Lung (tissue), 12 donors: Measurements from ENCODE around the gene DMTF1. TPM values are rescaled to one million over a fixed set of nuclear protein-coding genes. Genes with fewer than 3 reads are reported as not detected.

Source experiments
- ATAC-seq: fragments of 200-7000 bp; cut with Tn5 transposase; one replicate; pipeline ENCODE4 v1.9.1; 2020; ENCODE audit warnings: moderate number of reproducible peaks; ENCODE audit not compliant: insufficient read depth, low FRiP score
- DNase-seq, 3 donors: peaks; one replicate each; pipeline ENCODE4 v3.0.0-alpha.2; 2013 to 2017
- H3K27ac ChIP-seq, 2 donors: one replicate each; pipeline ENCODE4 v1.5.1; 2013; ENCODE audit warnings: mild to moderate bottlenecking in 2 of 2, moderate library complexity in 2 of 2, control low read depth in 1 of 2, inconsistent platforms in 1 of 2, low read depth in 1 of 2, low read length in 1 of 2
- H3K27me3 ChIP-seq, 3 donors: one replicate each; pipeline ENCODE4 v1.5.1; 2013; ENCODE audit warnings: low read length in 2 of 3; ENCODE audit not compliant: control insufficient read depth in 3 of 3, insufficient read depth in 3 of 3
- H3K36me3 ChIP-seq, 4 donors: one replicate each; pipeline ENCODE4 v1.5.1; 2013; ENCODE audit warnings: low read length in 4 of 4, mild to moderate bottlenecking in 1 of 4, moderate library complexity in 1 of 4; ENCODE audit not compliant: control insufficient read depth in 4 of 4, insufficient read depth in 4 of 4
- H3K4me1 ChIP-seq, 5 donors: one replicate each; pipeline ENCODE4 v1.5.1; 2013; ENCODE audit warnings: low read length in 5 of 5, mild to moderate bottlenecking in 2 of 5, moderate library complexity in 1 of 5; ENCODE audit not compliant: control insufficient read depth in 5 of 5, insufficient read depth in 5 of 5
- H3K4me3 ChIP-seq: one replicate; pipeline ENCODE4 v1.5.1; 2013; ENCODE audit warnings: mild to moderate bottlenecking, control low read depth, moderate library complexity
- H3K9ac ChIP-seq, 2 donors: one replicate each; pipeline ENCODE4 v1.5.1; 2013; ENCODE audit warnings: low read length in 2 of 2, control low read depth in 1 of 2; ENCODE audit not compliant: insufficient read depth in 1 of 2
- H3K9me3 ChIP-seq, 4 donors: one replicate each; pipeline ENCODE4 v1.5.1; 2013; ENCODE audit warnings: low read length in 3 of 4, mild to moderate bottlenecking in 1 of 4, moderate library complexity in 1 of 4; ENCODE audit not compliant: control insufficient read depth in 4 of 4, insufficient read depth in 3 of 4
- WGBS, 2 donors: extraction: QIAGEN DNeasy Blood & Tissue Kit; methylation state at CpG; one replicate each; pipeline ENCODE4 v1.1.7; 2013; 5-methylcytosine and 5-hydroxymethylcytosine counted together
- polyA plus RNA-seq, 2 donors: library from polyadenylated mRNA; stranded (reverse); fragments of 200-250 nt; gene quantifications; one replicate each; pipeline ENCODE4 v1.2.1, GENCODE V29; 2013
- total RNA-seq, 2 donors: library from RNA; depleted of rRNA in 1 of 2; stranded (reverse); fragments of >200 nt in 1 of 2; gene quantifications; one replicate each; pipeline ENCODE4 v1.2.1, GENCODE V29; 2014 to 2021
- TF ChIP-seq, protein P1 (sequence below): IDR thresholded peaks from 2 replicates; pipeline ENCODE4 v1.5.1; 2012; ENCODE audit warnings: mild to moderate bottlenecking; ENCODE audit errors: control extremely low read depth, extremely low read depth
- donor health status: control.
- donor health status: control.
- donor health status: Bipolar disorder and iron deficiency.
- donor health status: healthy.
- donor health status: DM: yes; HTN: yes; CAD: no.

The DMTF1 gene
- total and polyA plus RNA-seq, 4 donors = 24.3 to 254 (median 52.7) TPM

DNA sequence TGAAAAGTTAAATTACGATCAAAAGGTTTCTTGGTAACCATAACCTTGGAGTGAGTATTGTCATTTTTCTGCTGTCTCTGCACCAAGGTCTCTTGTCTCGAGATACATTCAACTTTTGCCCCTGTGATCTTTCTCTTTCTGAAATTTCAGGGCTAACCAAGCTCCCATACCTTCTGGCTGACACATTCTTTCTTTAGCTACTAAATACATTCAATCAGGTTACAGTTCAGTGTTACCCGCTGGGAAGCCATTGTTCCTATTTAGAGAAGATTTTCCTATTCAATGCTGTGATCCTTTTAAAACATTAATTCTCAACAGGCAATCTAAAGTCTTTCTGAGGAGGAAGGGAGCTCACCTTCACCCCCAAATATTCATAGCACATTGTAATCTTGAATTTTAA, 22.9 kb upstream of the DMTF1 start:
- peaks cover 0 to 1% (median 0%) of the 10 kb centered on the region in 5 donors for H3K4me1 ChIP-seq
- DNase-seq (no peak), ATAC-seq (no peak)
- no peaks in the 10 kb centered on the region for H3K27me3 ChIP-seq
- TF ChIP-seq, protein P1, sequence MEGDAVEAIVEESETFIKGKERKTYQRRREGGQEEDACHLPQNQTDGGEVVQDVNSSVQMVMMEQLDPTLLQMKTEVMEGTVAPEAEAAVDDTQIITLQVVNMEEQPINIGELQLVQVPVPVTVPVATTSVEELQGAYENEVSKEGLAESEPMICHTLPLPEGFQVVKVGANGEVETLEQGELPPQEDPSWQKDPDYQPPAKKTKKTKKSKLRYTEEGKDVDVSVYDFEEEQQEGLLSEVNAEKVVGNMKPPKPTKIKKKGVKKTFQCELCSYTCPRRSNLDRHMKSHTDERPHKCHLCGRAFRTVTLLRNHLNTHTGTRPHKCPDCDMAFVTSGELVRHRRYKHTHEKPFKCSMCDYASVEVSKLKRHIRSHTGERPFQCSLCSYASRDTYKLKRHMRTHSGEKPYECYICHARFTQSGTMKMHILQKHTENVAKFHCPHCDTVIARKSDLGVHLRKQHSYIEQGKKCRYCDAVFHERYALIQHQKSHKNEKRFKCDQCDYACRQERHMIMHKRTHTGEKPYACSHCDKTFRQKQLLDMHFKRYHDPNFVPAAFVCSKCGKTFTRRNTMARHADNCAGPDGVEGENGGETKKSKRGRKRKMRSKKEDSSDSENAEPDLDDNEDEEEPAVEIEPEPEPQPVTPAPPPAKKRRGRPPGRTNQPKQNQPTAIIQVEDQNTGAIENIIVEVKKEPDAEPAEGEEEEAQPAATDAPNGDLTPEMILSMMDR = no peak
- H3K27ac ChIP-seq = no peak overlapping the region
- H3K4me3 ChIP-seq = no peak overlapping the region
- H3K9me3 ChIP-seq = no peaks in the 10 kb centered on the region
- H3K9ac ChIP-seq = no peak overlapping the region
- 89 to 94% methylated on average over 3 of the region's 3 CpGs for WGBS, 2 donors
- no peaks in the 10 kb centered on the region for H3K36me3 ChIP-seq

DNA sequence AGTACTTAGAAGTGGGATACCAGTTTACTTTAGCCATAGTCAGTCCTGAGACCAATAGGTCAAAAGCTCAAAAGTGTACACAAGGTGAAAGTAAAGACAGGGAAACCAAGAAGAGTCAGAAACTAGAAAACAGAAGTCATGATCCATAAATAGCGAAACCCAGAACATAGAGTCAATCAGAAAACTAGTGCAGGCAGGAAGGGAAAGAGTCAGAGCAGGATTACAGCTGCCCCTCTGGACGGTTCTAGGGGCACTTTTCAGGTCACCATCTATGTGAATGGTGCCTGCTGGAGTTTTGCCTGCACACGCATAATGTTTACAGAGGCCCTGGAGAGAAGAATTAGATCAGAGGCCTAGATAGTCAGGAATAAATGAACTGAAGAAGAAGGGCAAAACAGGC, 22.4 kb upstream of the DMTF1 start:
- TF ChIP-seq, protein P1 = no peak
- Histone ChIP-seq H3K27ac (no peak overlapping the region), H3K4me3 (no peak overlapping the region), H3K9ac (no peak overlapping the region), H3K4me1 (peaks cover 0 to 1% (median 0%) of the 10 kb centered on the region in 5 donors), H3K36me3 (no peaks in the 10 kb centered on the region), H3K27me3 (no peaks in the 10 kb centered on the region), H3K9me3 (no peaks in the 10 kb centered on the region)
- no peak for ATAC-seq
- no peak for DNase-seq
- 59 to 69% methylated on average over 3 of the region's 3 CpGs for whole genome bisulfite sequencing, 2 donors

DNA sequence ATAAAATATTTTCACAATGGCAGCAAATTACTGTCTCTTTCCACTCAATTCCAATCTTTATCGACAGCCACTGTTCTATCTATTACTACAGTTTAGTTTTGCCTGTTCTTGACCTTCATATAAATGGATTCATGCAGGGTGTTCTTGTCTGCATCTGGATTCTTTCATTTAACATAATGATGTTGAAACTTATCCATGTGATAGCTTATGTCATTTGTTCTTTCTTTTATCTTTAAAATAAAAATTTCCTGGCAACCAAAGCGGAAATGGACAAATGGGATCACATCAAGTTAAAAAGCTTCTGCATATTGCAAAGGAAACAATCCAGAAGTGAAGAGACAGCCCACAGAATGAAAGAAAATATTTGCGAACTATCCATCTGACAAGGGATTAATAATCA, 20.5 kb upstream of the DMTF1 start:
- no peak overlapping the region for H3K27ac ChIP-seq
- TF ChIP-seq, protein P1 = no peak
- DNase-seq (no peak), ATAC-seq (no peak)
- 87 to 91% methylated on average over 3 of the region's 3 CpGs for WGBS, 2 donors
- H3K4me1 ChIP-seq = peaks cover 0 to 1% (median 0%) of the 10 kb centered on the region in 5 donors
- H3K4me3 ChIP-seq = no peak overlapping the region
- H3K9ac ChIP-seq = no peak overlapping the region
- H3K27me3 ChIP-seq = no peaks in the 10 kb centered on the region
- no peaks in the 10 kb centered on the region for H3K36me3 ChIP-seq
- peaks cover 0 to 3% (median 0%) of the 10 kb centered on the region in 4 donors for H3K9me3 ChIP-seq

DNA sequence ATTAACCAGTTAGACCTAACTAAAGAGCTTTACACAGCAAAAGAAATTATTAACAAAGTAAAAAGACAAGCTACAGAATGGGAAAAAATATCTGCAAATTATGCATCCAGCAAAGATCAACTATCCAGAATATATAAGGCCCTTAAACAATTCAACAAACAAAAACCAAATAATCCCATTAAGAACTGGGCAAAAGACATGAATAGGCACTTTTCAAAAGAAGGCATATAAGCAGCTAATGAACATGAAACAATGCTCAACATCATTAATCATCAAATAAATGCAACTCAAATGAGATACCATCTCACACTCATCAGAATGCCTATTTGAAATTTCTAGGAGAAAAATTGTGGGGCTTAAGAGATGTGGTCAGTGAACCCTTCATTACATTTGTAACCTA, 15.0 kb upstream of the DMTF1 start:
- H3K9me3 ChIP-seq = peaks cover 0 to 3% (median 0%) of the 10 kb centered on the region in 4 donors
- DNase-seq (no peak), ATAC-seq (no peak)
- H3K27ac ChIP-seq = no peak overlapping the region
- no peaks in the 10 kb centered on the region for H3K27me3 ChIP-seq
- H3K4me3 ChIP-seq = no peak overlapping the region
- H3K36me3 ChIP-seq = no peaks in the 10 kb centered on the region
- TF ChIP-seq, protein P1 = no peak
- H3K4me1 ChIP-seq = no peaks in the 10 kb centered on the region
- no peak overlapping the region for H3K9ac ChIP-seq
